NCI-H82 (cell line): ENCODE data around the gene SINHCAF.

Experiments
- DNase-seq: peaks from one replicate; lab custom pipeline; 2025; lab: John Stamatoyannopoulos, UW

The SINHCAF gene

GRCh38 chr12:31233061-31233730 is 92.8 kb downstream of the SINHCAF start:
- DNase-seq, result no peak

DNA sequence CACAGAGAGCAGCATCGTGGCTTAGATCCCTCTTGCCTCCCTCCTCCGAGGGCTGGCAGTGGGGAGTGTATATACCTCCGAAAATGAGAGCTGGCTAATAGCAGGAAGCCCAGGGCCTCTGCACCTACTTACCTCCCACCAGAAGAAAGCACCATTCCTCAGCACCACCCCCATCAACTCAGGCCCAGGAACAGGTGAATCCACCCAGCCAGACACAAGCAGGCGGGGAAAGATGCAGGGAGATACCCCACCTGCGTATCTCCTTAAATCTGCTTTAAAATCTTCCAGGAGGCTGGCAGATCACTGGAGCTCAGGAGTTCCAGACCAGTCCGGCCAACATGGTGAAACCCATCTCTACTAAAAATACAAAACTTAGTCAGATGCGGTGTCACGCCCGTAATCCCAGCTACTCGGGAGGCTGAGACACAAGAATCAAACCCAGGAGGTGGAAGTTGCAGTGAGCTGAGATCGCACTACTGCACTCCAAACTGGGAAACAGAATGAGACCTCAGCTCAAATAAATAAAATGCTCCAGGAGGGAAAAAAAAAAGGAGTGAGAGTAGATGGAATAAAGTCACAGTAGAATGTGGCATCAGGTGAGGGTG is 93.5 kb downstream of the SINHCAF start:
- no peak for DNase-seq

DNA sequence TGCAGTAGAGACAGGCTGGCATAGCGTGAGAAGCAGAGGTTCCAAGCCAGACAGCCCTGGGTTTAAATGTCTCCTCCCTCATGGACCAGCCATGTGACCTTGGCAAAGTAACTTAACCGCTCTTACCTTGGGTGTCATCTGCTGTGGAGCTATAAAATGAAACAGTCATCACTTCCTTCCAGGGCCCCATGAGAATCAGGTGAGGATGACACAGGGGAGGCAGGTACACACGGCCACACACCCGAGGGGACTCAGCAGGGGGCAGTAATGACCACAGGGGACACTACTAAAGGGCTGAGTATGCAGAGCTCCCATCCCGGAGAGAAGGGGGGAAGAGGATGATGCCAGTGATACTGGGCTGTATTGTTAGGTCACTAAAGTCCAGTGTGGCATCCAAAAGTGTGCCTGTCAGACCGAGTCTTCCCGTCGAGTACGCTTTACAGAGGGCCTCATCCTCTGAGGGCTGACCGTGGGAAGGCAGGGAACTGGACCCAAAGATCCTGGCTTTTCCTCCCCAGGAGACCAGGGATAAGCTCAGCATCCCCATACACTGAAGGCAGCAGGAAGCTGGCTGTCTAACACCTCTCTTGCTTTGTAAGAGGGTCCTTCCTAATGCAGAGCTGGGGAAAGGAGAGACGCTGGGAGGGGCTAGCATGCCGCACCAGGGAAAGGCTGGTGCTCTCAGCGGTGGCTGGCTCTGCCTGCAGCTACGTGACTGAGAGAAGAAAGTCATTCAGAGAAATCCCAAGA is 94.2 kb downstream of the SINHCAF start:
- no peak for DNase-seq
